AG04449 (cell line): ENCODE results near the gene GRM7.

ENCODE experiments used
- CTCF ChIA-PET: fragments of 350-600 bp; formaldehyde crosslinking; extraction: SDS; loops from one replicate; lab custom pipeline; 2021; ENCODE audit warnings: antibody characterized with exemption; lab: Yijun Ruan, JAX
- POLR2A ChIA-PET: fragments of 400-600, 350-600 bp; formaldehyde crosslinking; extraction: SDS; loops from one replicate; lab custom pipeline; 2020; ENCODE audit warnings: antibody characterized with exemption, inconsistent platforms; lab: Yijun Ruan, JAX
- DNase-seq: peaks from one replicate; pipeline ENCODE4 v3.0.0-alpha.2; 2010; ENCODE audit warnings: low read depth, low spot score
- H3K4me3 ChIP-seq: 2 replicates; pipeline ENCODE4 v1.5.1; 2011; ENCODE audit warnings: low read depth, mild to moderate bottlenecking, control low read depth, low read length
- CTCF ChIP-seq: IDR thresholded peaks from one replicate; pipeline ENCODE4 v1.5.1; 2011; ENCODE audit warnings: mild to moderate bottlenecking, moderate library complexity, low read length, control low read depth, inconsistent platforms; ENCODE audit not compliant: insufficient read depth; ENCODE audit errors: missing control alignments

GRM7 gene

GRCh38 chr3:7602297-7602696, 741.4 kb downstream of the GRM7 start:
- TF ChIP-seq CTCF, result no peak
- ChIA-PET CTCF (no interaction called here), POLR2A (no interaction called here)
- no peak overlapping the region for H3K4me3 ChIP-seq
- DNase-seq, result no peak

- no peak for TF ChIP-seq CTCF
- ChIA-PET CTCF (no interaction called here), POLR2A (no interaction called here)
- no peak for DNase-seq
- no peak overlapping the region for H3K4me3 ChIP-seq
Measured at GRCh38 chr3:7607083-7607482, 746.2 kb downstream of the GRM7 start.

- ChIA-PET CTCF (no interaction called here), POLR2A (no interaction called here)
- no peak for DNase-seq
Measured at GRCh38 chr3:7607676-7608075, 746.8 kb downstream of the GRM7 start.

GRCh38 chr3:7610634-7611033, 749.7 kb downstream of the GRM7 start:
- CTCF ChIA-PET, result no interaction called here
- POLR2A ChIA-PET, result no interaction called here
- TF ChIP-seq CTCF, result no peak

More at GRCh38 chr3:7607676-7608075, 746.8 kb downstream of the GRM7 start:
- no peak overlapping the region for H3K4me3 ChIP-seq
- no peak for TF ChIP-seq CTCF

GRCh38 chr3:7615043-7615442, 754.1 kb downstream of the GRM7 start:
- no peak for DNase-seq
- POLR2A ChIA-PET, result no interaction called here
- no peak for TF ChIP-seq CTCF
- H3K4me3 ChIP-seq, result no peak overlapping the region
- CTCF ChIA-PET, result no interaction called here

More at GRCh38 chr3:7610634-7611033, 749.7 kb downstream of the GRM7 start:
- DNase-seq, result no peak
- H3K4me3 ChIP-seq, result no peak overlapping the region

GRCh38 chr3:7618606-7619005, 757.7 kb downstream of the GRM7 start:
- CTCF ChIA-PET, result no interaction called here
- POLR2A ChIA-PET, result no interaction called here
- no peak for TF ChIP-seq CTCF
- no peak for DNase-seq
- no peak overlapping the region for H3K4me3 ChIP-seq
